WTC11 (cell line): ENCODE measurements around the gene ZCWPW2. TPM values are rescaled to one million over a fixed set of nuclear protein-coding genes. Genes with fewer than 3 reads are reported as not detected.

Experiments used
- E2F1 ChIP-seq: sonication (generic); formaldehyde crosslinking; IDR thresholded peaks from 2 replicates; pipeline ENCODE4 v1.8.0; 2022; ENCODE audit warnings: mild to moderate bottlenecking, missing genetic modification reagents
- E2F4 ChIP-seq: sonication (generic); formaldehyde crosslinking; IDR thresholded peaks from 2 replicates; pipeline ENCODE4 v1.8.1; 2022; ENCODE audit warnings: low read depth, mild to moderate bottlenecking, moderate library complexity, missing genetic modification reagents, borderline replicate concordance
- ETV6 ChIP-seq: sonication (generic); formaldehyde crosslinking; IDR thresholded peaks from 2 replicates; pipeline ENCODE4 v1.8.1; 2022; ENCODE audit warnings: mild to moderate bottlenecking, missing genetic modification reagents
- FOXK1 ChIP-seq: sonication (generic); formaldehyde crosslinking; IDR thresholded peaks from 2 replicates; pipeline ENCODE4 v1.8.0; 2022; ENCODE audit warnings: mild to moderate bottlenecking, moderate library complexity, missing genetic modification reagents
- FOXP1 ChIP-seq: sonication (generic); formaldehyde crosslinking; IDR thresholded peaks from 2 replicates; pipeline ENCODE4 v1.8.0; 2022; ENCODE audit warnings: missing genetic modification reagents, mild to moderate bottlenecking, moderate library complexity, borderline replicate concordance
- GABPB1 ChIP-seq: sonication (generic); formaldehyde crosslinking; IDR thresholded peaks from 2 replicates; pipeline ENCODE4 v1.8.1; 2023; ENCODE audit warnings: mild to moderate bottlenecking, missing genetic modification reagents
- GRHL2 ChIP-seq: fragments of 250-450 bp; sonication (Bioruptor Pico); IDR thresholded peaks from 2 replicates; pipeline ENCODE4 v1.8.0; 2022; ENCODE audit warnings: mild to moderate bottlenecking, moderate library complexity; ENCODE audit not compliant: insufficient replicate concordance, severe bottlenecking
- GTF2I ChIP-seq: fragments of 250-450 bp; sonication (Bioruptor Pico); conservative IDR thresholded peaks from 2 replicates; pipeline ENCODE4 v1.4.0; 2021; ENCODE audit warnings: mild to moderate bottlenecking
- KAT7 ChIP-seq: sonication (generic); formaldehyde crosslinking; IDR thresholded peaks from 2 replicates; pipeline ENCODE4 v1.8.1; 2023; ENCODE audit warnings: missing genetic modification reagents, mild to moderate bottlenecking, borderline replicate concordance
- NFATC4 ChIP-seq: fragments of 250-450 bp; sonication (Bioruptor Pico); IDR thresholded peaks from 2 replicates; pipeline ENCODE4 v1.9.0; 2021; ENCODE audit warnings: mild to moderate bottlenecking
- NFYB ChIP-seq: sonication (generic); formaldehyde crosslinking; conservative IDR thresholded peaks from 2 replicates; pipeline ENCODE4 v1.8.0; 2022; ENCODE audit warnings: low read depth, missing genetic modification reagents
- NR2C2 ChIP-seq: sonication (generic); formaldehyde crosslinking; IDR thresholded peaks from 2 replicates; pipeline ENCODE4 v1.8.0; 2022; ENCODE audit warnings: mild to moderate bottlenecking, missing genetic modification reagents
- PRDM15 ChIP-seq: sonication (generic); formaldehyde crosslinking; IDR thresholded peaks from 2 replicates; pipeline ENCODE4 v1.8.0; 2022; ENCODE audit warnings: missing genetic modification reagents
- PREB ChIP-seq: sonication (generic); formaldehyde crosslinking; IDR thresholded peaks from 2 replicates; pipeline ENCODE4 v1.8.1; 2022; ENCODE audit warnings: mild to moderate bottlenecking, missing genetic modification reagents, moderate library complexity, borderline replicate concordance
- PRRX2 ChIP-seq: fragments of 250-450 bp; sonication (Bioruptor Pico); IDR thresholded peaks from 2 replicates; pipeline ENCODE4 v1.8.0; 2021; ENCODE audit warnings: mild to moderate bottlenecking
- RELA ChIP-seq: sonication (generic); formaldehyde crosslinking; IDR thresholded peaks from 2 replicates; pipeline ENCODE4 v1.8.1; 2022; ENCODE audit warnings: missing genetic modification reagents, mild to moderate bottlenecking, borderline replicate concordance
- ZBTB43 ChIP-seq: sonication (generic); formaldehyde crosslinking; IDR thresholded peaks from 2 replicates; pipeline ENCODE4 v1.8.1; 2023; ENCODE audit warnings: mild to moderate bottlenecking, missing genetic modification reagents
- ZNF219 ChIP-seq: sonication (generic); formaldehyde crosslinking; IDR thresholded peaks from 2 replicates; pipeline ENCODE4 v1.8.0; 2023; ENCODE audit warnings: missing genetic modification reagents, mild to moderate bottlenecking, borderline replicate concordance
- ZNF416 ChIP-seq: fragments of 250-450 bp; sonication (Bioruptor Pico); IDR thresholded peaks from 2 replicates; pipeline ENCODE4 v1.9.0; 2021; ENCODE audit warnings: mild to moderate bottlenecking, inconsistent platforms
- total RNA-seq: library from RNA; stranded (reverse); gene quantifications from 3 replicates; pipeline ENCODE4 v1.2.3, GENCODE V29; 2021
- TF ChIP-seq, protein P1 (sequence below): sonication (generic); formaldehyde crosslinking; conservative IDR thresholded peaks from 2 replicates; pipeline ENCODE4 v1.8.1; 2022; ENCODE audit warnings: mild to moderate bottlenecking, missing genetic modification reagents
- TF ChIP-seq, protein P2 (sequence below): sonication (generic); formaldehyde crosslinking; IDR thresholded peaks from 2 replicates; pipeline ENCODE4 v1.8.1; 2023; ENCODE audit warnings: mild to moderate bottlenecking, missing genetic modification reagents, moderate library complexity
- TF ChIP-seq, protein P3 (sequence below): fragments of 250-450 bp; sonication (Bioruptor Pico); conservative IDR thresholded peaks from 2 replicates; pipeline ENCODE4 v1.9.0; 2021; ENCODE audit warnings: mild to moderate bottlenecking
- TF ChIP-seq, protein P4 (sequence below): sonication (generic); formaldehyde crosslinking; IDR thresholded peaks from 2 replicates; pipeline ENCODE4 v1.8.0; 2022; ENCODE audit warnings: mild to moderate bottlenecking, missing genetic modification reagents
- TF ChIP-seq, protein P5 (sequence below): sonication (generic); formaldehyde crosslinking; IDR thresholded peaks from 2 replicates; pipeline ENCODE4 v1.8.1; 2023; ENCODE audit warnings: mild to moderate bottlenecking, missing genetic modification reagents, moderate library complexity

Gene ZCWPW2
- total RNA-seq, 1 experiment from 2014 or later, result 0.22 TPM

- TF ChIP-seq GRHL2 (CRISPR knock-in tag), result no peak
- TF ChIP-seq, protein P1, sequence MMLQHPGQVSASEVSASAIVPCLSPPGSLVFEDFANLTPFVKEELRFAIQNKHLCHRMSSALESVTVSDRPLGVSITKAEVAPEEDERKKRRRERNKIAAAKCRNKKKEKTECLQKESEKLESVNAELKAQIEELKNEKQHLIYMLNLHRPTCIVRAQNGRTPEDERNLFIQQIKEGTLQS (CRISPR knock-in tag), result no peak
- TF ChIP-seq GABPB1, result peak; percentile 71
- TF ChIP-seq E2F4 (CRISPR knock-in tag), result no peak
- no peak for TF ChIP-seq ZNF219
- TF ChIP-seq, protein P2, sequence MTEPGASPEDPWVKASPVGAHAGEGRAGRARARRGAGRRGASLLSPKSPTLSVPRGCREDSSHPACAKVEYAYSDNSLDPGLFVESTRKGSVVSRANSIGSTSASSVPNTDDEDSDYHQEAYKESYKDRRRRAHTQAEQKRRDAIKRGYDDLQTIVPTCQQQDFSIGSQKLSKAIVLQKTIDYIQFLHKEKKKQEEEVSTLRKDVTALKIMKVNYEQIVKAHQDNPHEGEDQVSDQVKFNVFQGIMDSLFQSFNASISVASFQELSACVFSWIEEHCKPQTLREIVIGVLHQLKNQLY (CRISPR knock-in tag), result no peak
- TF ChIP-seq, protein P3, sequence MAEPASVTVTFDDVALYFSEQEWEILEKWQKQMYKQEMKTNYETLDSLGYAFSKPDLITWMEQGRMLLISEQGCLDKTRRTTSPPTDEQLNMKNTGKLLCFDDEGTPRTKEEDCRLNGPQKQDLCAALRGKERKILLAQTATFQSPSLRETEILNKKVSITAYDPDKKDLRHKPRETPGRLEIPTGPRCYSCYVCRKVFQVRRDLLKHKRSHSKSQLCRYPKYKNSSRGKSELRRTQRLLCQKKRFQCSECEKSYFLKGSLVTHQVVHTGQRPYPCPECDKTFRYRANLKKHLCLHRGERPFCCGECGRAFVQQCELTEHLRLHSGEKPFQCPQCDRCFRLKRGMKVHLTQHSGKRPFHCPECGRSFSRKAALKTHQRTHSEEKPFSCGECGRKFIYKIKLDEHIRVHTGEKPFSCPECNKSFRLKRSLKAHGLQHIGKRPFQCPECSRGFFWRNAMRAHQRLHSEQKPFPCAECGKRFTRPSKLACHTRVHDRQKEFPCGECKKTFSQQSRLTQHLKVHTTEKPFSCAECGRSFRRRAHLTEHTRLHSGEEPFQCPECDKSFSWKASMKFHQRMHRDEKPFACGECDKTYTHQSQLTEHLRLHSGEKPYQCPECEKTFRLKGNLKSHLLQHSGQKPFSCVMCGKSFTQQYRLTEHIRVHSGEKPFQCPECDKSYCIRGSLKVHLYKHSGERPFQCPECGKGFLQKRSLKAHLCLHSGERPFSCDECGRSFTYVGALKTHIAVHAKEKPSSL (CRISPR knock-in tag), result no peak
- TF ChIP-seq FOXP1 (CRISPR knock-in tag), result peak; percentile 75
- TF ChIP-seq, protein P4, sequence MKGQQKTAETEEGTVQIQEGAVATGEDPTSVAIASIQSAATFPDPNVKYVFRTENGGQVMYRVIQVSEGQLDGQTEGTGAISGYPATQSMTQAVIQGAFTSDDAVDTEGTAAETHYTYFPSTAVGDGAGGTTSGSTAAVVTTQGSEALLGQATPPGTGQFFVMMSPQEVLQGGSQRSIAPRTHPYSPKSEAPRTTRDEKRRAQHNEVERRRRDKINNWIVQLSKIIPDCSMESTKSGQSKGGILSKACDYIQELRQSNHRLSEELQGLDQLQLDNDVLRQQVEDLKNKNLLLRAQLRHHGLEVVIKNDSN (CRISPR knock-in tag), result no peak; the same call in 1 of the 2 replicates
- no peak for TF ChIP-seq PREB (CRISPR knock-in tag)
- no peak for TF ChIP-seq PRRX2 (CRISPR knock-in tag)
- 0 out of 2 replicates have a peak, but pooled peaks have one; percentile 60 for TF ChIP-seq ZNF416 (CRISPR knock-in tag)
- peak; percentile 85 for TF ChIP-seq ETV6
- TF ChIP-seq NFATC4 (CRISPR knock-in tag), result no peak
- TF ChIP-seq NR2C2, result no peak
- TF ChIP-seq RELA (CRISPR knock-in tag), result no peak
- TF ChIP-seq ZBTB43 (CRISPR knock-in tag), result 0 out of 2 replicates have a peak, but pooled peaks have one; percentile 4
- 0 out of 2 replicates have a peak, but pooled peaks have one; percentile 57 for TF ChIP-seq FOXK1
- TF ChIP-seq NFYB (CRISPR knock-in tag), result no peak
- TF ChIP-seq KAT7, result peak; percentile 98; the same call in 1 of the 2 replicates
- no peak for TF ChIP-seq E2F1 (CRISPR knock-in tag)
- no peak for TF ChIP-seq GTF2I (CRISPR knock-in tag)
- TF ChIP-seq, protein P5, sequence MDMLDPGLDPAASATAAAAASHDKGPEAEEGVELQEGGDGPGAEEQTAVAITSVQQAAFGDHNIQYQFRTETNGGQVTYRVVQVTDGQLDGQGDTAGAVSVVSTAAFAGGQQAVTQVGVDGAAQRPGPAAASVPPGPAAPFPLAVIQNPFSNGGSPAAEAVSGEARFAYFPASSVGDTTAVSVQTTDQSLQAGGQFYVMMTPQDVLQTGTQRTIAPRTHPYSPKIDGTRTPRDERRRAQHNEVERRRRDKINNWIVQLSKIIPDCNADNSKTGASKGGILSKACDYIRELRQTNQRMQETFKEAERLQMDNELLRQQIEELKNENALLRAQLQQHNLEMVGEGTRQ (CRISPR knock-in tag), result 0 out of 2 replicates have a peak, but pooled peaks have one; percentile 40
- no peak for TF ChIP-seq PRDM15 (CRISPR knock-in tag)
Measured at GRCh38 chr3:28348629-28349468, at the start of gene ZCWPW2, which contains the start of gene AZI2 (continued).
